ENCODE data around the gene POM121C. TPM values are rescaled to one million over a fixed set of nuclear protein-coding genes. Genes with fewer than 3 reads are reported as not detected.
"Not testable (repeated sequence)": the region's sequence is repeated elsewhere in the genome, so short reads cannot be mapped to it uniquely, and the experiment has no call there.

POM121C gene
- total RNA-seq, 4 donors from 2014 or later, result 19.7 to 33.8 (median 25.7) TPM

- DNase-seq (ENCODE audit: low spot score in 2 of 2); intact Hi-C loops (cut with DNase I; ENCODE audit: low total_unique reads): not testable (repeated sequence)
- WGBS, 2 donors, result 1 to 2% methylated on average over 18 to 20 of the region's 32 CpGs
- H3K4me3 ChIP-seq (ENCODE audit: low read depth, poor library complexity, severe bottlenecking), result peak overlapping the region; percentile 83
Observed at GRCh38 chr7:75485355-75485978, 632 bp downstream of the POM121C start.

- H3K4me3 ChIP-seq (ENCODE audit: low read depth, poor library complexity, severe bottlenecking); intact Hi-C loops (cut with DNase I; ENCODE audit: low total_unique reads); DNase-seq (ENCODE audit: low spot score in 2 of 2): not testable (repeated sequence)
Observed at GRCh38 chr7:75480313-75480712, 5.8 kb downstream of the POM121C start.

- DNase-seq (ENCODE audit: low spot score in 2 of 2); H3K4me3 ChIP-seq (ENCODE audit: low read depth, poor library complexity, severe bottlenecking); intact Hi-C loops (cut with DNase I; ENCODE audit: low total_unique reads): not testable (repeated sequence)
Observed at GRCh38 chr7:75477457-75477856, 8.6 kb downstream of the POM121C start.

GRCh38 chr7:75470166-75470565, 15.9 kb downstream of the POM121C start:
- H3K4me3 ChIP-seq (ENCODE audit: low read depth, poor library complexity, severe bottlenecking); DNase-seq (ENCODE audit: low spot score in 2 of 2); intact Hi-C loops (cut with DNase I; ENCODE audit: low total_unique reads): not testable (repeated sequence)
- 78 to 89% methylated on average over 3 to 4 of the region's 4 CpGs for WGBS, 2 donors

GRCh38 chr7:75460541-75460940, 25.6 kb downstream of the POM121C start:
- intact Hi-C loops (cut with DNase I; ENCODE audit: low total_unique reads); H3K4me3 ChIP-seq (ENCODE audit: low read depth, poor library complexity, severe bottlenecking); DNase-seq (ENCODE audit: low spot score in 2 of 2): not testable (repeated sequence)
- WGBS, 2 donors, result 56% methylated on average over 2 of the region's 5 CpGs; no CpG with 5 or more reads in 1 of the 2 donors

GRCh38 chr7:75458034-75458433, 28.1 kb downstream of the POM121C start:
- intact Hi-C loops (cut with DNase I; ENCODE audit: low total_unique reads); DNase-seq (ENCODE audit: low spot score in 2 of 2); H3K4me3 ChIP-seq (ENCODE audit: low read depth, poor library complexity, severe bottlenecking): not testable (repeated sequence)
- WGBS, 2 donors, result 0 to 17% methylated on average over 1 of the region's 5 CpGs

- H3K4me3 ChIP-seq (ENCODE audit: low read depth, poor library complexity, severe bottlenecking); intact Hi-C loops (cut with DNase I; ENCODE audit: low total_unique reads); DNase-seq (ENCODE audit: low spot score in 2 of 2): not testable (repeated sequence)
- WGBS, 2 donors, result 77 to 82% methylated on average over 8 to 9 of the region's 10 CpGs
Observed at GRCh38 chr7:75456403-75456802, 29.7 kb downstream of the POM121C start.

GRCh38 chr7:75452494-75452955, 33.6 kb downstream of the POM121C start:
- H3K4me3 ChIP-seq (ENCODE audit: low read depth, poor library complexity, severe bottlenecking); intact Hi-C loops (cut with DNase I; ENCODE audit: low total_unique reads); DNase-seq (ENCODE audit: low spot score in 2 of 2): not testable (repeated sequence)
- WGBS, 2 donors, result 5 to 13% methylated on average over 4 of the region's 4 CpGs

GRCh38 chr7:75449946-75450345, 36.2 kb downstream of the POM121C start:
- WGBS, 2 donors, result 79 to 92% methylated on average over 2 to 3 of the region's 5 CpGs
- intact Hi-C loops (cut with DNase I; ENCODE audit: low total_unique reads); H3K4me3 ChIP-seq (ENCODE audit: low read depth, poor library complexity, severe bottlenecking); DNase-seq (ENCODE audit: low spot score in 2 of 2): not testable (repeated sequence)

GRCh38 chr7:75442465-75443111, 43.5 kb downstream of the POM121C start:
- H3K4me3 ChIP-seq (ENCODE audit: low read depth, poor library complexity, severe bottlenecking), result peak overlapping the region; percentile 45
- WGBS, 2 donors, result 0% methylated on average over 31 of the region's 76 CpGs; no CpG with 5 or more reads in 1 of the 2 donors
- intact Hi-C loops (cut with DNase I; ENCODE audit: low total_unique reads); DNase-seq (ENCODE audit: low spot score in 2 of 2): not testable (repeated sequence)

- DNase-seq (ENCODE audit: low spot score in 2 of 2); intact Hi-C loops (cut with DNase I; ENCODE audit: low total_unique reads); H3K4me3 ChIP-seq (ENCODE audit: low read depth, poor library complexity, severe bottlenecking): not testable (repeated sequence)
- WGBS, 2 donors, result 0% methylated on average over 5 to 9 of the region's 37 CpGs
Observed at GRCh38 chr7:75442101-75442464, 44.0 kb downstream of the POM121C start.

GRCh38 chr7:75439000-75439399, 47.1 kb downstream of the POM121C start:
- WGBS, 2 donors, result 96 to 97% methylated on average over 4 of the region's 4 CpGs
- intact Hi-C loops (cut with DNase I; ENCODE audit: low total_unique reads), result not testable (repeated sequence)

GRCh38 chr7:75423481-75423880, 62.6 kb downstream of the POM121C start:
- DNase-seq (ENCODE audit: low spot score in 2 of 2), result peak in 1 of 2 donors; percentile 42
- H3K4me3 ChIP-seq (ENCODE audit: low read depth, poor library complexity, severe bottlenecking); intact Hi-C loops (cut with DNase I; ENCODE audit: low total_unique reads): not testable (repeated sequence)
- 81 to 91% methylated on average over 3 to 13 of the region's 15 CpGs for WGBS, 2 donors

More at GRCh38 chr7:75439000-75439399, 47.1 kb downstream of the POM121C start:
- not testable (repeated sequence) for H3K4me3 ChIP-seq (ENCODE audit: low read depth, poor library complexity, severe bottlenecking); DNase-seq (ENCODE audit: low spot score in 2 of 2)

- DNase-seq (ENCODE audit: low spot score in 2 of 2), result peak in 1 of 2 donors; percentile 63
- intact Hi-C loops (cut with DNase I; ENCODE audit: low total_unique reads); H3K4me3 ChIP-seq (ENCODE audit: low read depth, poor library complexity, severe bottlenecking): not testable (repeated sequence)
- 91% methylated on average over 26 to 39 of the region's 50 CpGs for WGBS, 2 donors
Observed at GRCh38 chr7:75421798-75422710, 64.0 kb downstream of the POM121C start.

GRCh38 chr7:75420152-75420551, 65.9 kb downstream of the POM121C start:
- intact Hi-C loops (cut with DNase I; ENCODE audit: low total_unique reads); H3K4me3 ChIP-seq (ENCODE audit: low read depth, poor library complexity, severe bottlenecking): not testable (repeated sequence)
- peak in 1 of 2 donors; percentile 68 for DNase-seq (ENCODE audit: low spot score in 2 of 2)
- 91 to 92% methylated on average over 9 to 11 of the region's 13 CpGs for WGBS, 2 donors

Measured in lower leg skin (tissue), 4 donors.